ENCODE results near the gene PITPNC1. TPM values are rescaled to one million over a fixed set of nuclear protein-coding genes. Genes with fewer than 3 reads are reported as not detected.
A peak's percentile ranks its signal among the peaks of the same experiment; 100 is the strongest.

Gene PITPNC1
- total RNA-seq, 1 experiment from 2014 or later: 23.1 TPM

DNA sequence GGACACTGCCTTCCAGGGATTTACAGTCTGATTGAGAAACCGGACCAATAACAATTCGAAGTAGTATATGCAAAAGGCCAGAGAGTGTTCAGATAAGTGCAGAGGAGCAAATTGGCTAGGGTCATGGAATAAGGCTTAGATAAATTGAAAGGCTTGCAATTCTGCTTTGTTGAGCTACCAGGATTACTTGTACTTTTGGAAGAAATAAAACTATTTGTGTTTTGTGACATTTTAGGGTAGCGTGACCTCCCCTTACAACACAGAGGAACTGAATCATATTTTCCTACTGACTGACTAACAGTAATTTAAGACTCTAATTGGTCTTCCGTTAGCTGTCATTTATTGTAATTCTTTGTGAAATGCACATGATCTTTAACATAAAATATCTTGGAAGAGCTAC lies 104.7 kb downstream of the PITPNC1 start:
- Histone ChIP-seq H3K27ac (ENCODE audit: low read length) (peak overlapping the region; percentile 86), H3K79me2 (ENCODE audit: low read length) (no peaks in the 10 kb centered on the region), H3K9me2 (replicated peaks; ENCODE audit: low read length) (no peaks in the 10 kb centered on the region), H4K20me1 (ENCODE audit: low read length) (no peaks in the 10 kb centered on the region), H2AFZ (ENCODE audit: low read length) (no peak overlapping the region), H3K4me2 (ENCODE audit: low read length) (peak overlapping the region; percentile 52), H3K27me3 (ENCODE audit: low read length) (no peaks in the 10 kb centered on the region), H3K9ac (ENCODE audit: low read length) (peak overlapping the region; percentile 70), H3K4me3 (ENCODE audit: low read length) (no peak overlapping the region), H3F3A (ENCODE audit: low read length, unreplicated experiment) (peaks cover 6% of the 10 kb centered on the region), H3K36me3 (ENCODE audit: low read depth, low read length) (no peaks in the 10 kb centered on the region), H3K4me1 (ENCODE audit: insufficient read depth, low read length) (peaks cover 40% of the 10 kb centered on the region), H3K9me3 (ENCODE audit: low read length) (no peaks in the 10 kb centered on the region)
- DNase-seq: peak; percentile 81
- no peak for TF ChIP-seq EZH2 (IDR thresholded peaks at IDR 0.05; ENCODE audit: low read length, unreplicated experiment)
- TF ChIP-seq EZH2phosphoT487 (IDR thresholded peaks at IDR 0.05; ENCODE audit: borderline replicate concordance, low read length): no peak
- no peak for TF ChIP-seq CTCF (conservative IDR thresholded peaks at IDR 0.05; ENCODE audit: low read depth, low read length)
- ATAC-seq: peak; percentile 75
- ChIA-PET POLR2A (ENCODE audit: unreplicated experiment) (interaction anchor here (0.6 kb wide), 1 partner anchor 298 kb away, joined by 27 read pairs; no protein-coding TSS in a partner anchor), CTCF (interaction anchor here (0.6 to 1.7 kb wide), 3 partner anchors 107 to 147 kb away, joined by 3 to 10 read pairs (median 3); no protein-coding TSS in a partner anchor)
- BruUV-seq (replicated peaks): no TSS peak
- intact Hi-C loops (cut with micrococcal nuclease): loop anchor here (2.0 kb wide), 1 partner anchor 21 kb away; no protein-coding TSS in a partner anchor

- CTCF ChIA-PET: interaction anchor here (0.8 to 1.7 kb wide), 2 partner anchors 108 to 146 kb away, joined by 3 to 10 read pairs; no protein-coding TSS in a partner anchor
- no peak overlapping the region for H2AFZ ChIP-seq (ENCODE audit: low read length)
Observed at GRCh38 chr17:67482764-67483163, 105.7 kb downstream of the PITPNC1 start.

More at GRCh38 chr17:67482764-67483163, 105.7 kb downstream of the PITPNC1 start:
- POLR2A ChIA-PET (ENCODE audit: unreplicated experiment): no interaction called here
- Histone ChIP-seq H3K27me3 (ENCODE audit: low read length) (no peaks in the 10 kb centered on the region), H3K4me1 (ENCODE audit: insufficient read depth, low read length) (peaks cover 33% of the 10 kb centered on the region), H3K4me2 (ENCODE audit: low read length) (no peak overlapping the region), H3F3A (ENCODE audit: low read length, unreplicated experiment) (peaks cover 6% of the 10 kb centered on the region), H3K27ac (ENCODE audit: low read length) (peak overlapping the region; percentile 86), H3K36me3 (ENCODE audit: low read depth, low read length) (no peaks in the 10 kb centered on the region), H3K9me2 (replicated peaks; ENCODE audit: low read length) (no peaks in the 10 kb centered on the region), H3K9ac (ENCODE audit: low read length) (peak overlapping the region; percentile 54), H3K4me3 (ENCODE audit: low read length) (no peak overlapping the region), H3K9me3 (ENCODE audit: low read length) (no peaks in the 10 kb centered on the region), H3K79me2 (ENCODE audit: low read length) (no peaks in the 10 kb centered on the region), H4K20me1 (ENCODE audit: low read length) (no peaks in the 10 kb centered on the region)
- DNase-seq (no peak), ATAC-seq (no peak)
- TF ChIP-seq EZH2phosphoT487 (IDR thresholded peaks at IDR 0.05; ENCODE audit: borderline replicate concordance, low read length): no peak
- TF ChIP-seq EZH2 (IDR thresholded peaks at IDR 0.05; ENCODE audit: low read length, unreplicated experiment): no peak
- TF ChIP-seq CTCF (conservative IDR thresholded peaks at IDR 0.05; ENCODE audit: low read depth, low read length): no peak
- intact Hi-C loops (cut with micrococcal nuclease): loop anchor here (2.0 kb wide), 1 partner anchor 20 kb away; no protein-coding TSS in a partner anchor
- BruUV-seq (replicated peaks): no TSS peak

Data from PC-3 (cell line).